ENCODE results near the gene MB.
"Not testable (repeated sequence)": the region's sequence is repeated elsewhere in the genome, so short reads cannot be mapped to it uniquely, and the experiment has no call there.

The MB gene

GRCh38 chr22:35629406-35630216, 12.5 kb upstream of the MB start:
- H3K36me3 ChIP-seq (replicated peaks): no peaks in the 10 kb centered on the region
- no peak for TF ChIP-seq CTCF (IDR thresholded peaks at IDR 0.05; ENCODE audit: low read depth, low read length, missing control alignments)
- peak overlapping the region; percentile 93 for H3K27ac ChIP-seq
- H3K27me3 ChIP-seq (replicated peaks): no peaks in the 10 kb centered on the region
- in situ Hi-C loops (cut with HindIII; ENCODE audit: low pct_ligation_motif_present, low sequenced_read_pairs): no loop called here
- DNase-seq: peak; percentile 97
- no peak overlapping the region for H3K4me3 ChIP-seq (ENCODE audit: low read depth, low read length)

- in situ Hi-C loops (cut with HindIII; ENCODE audit: low pct_ligation_motif_present, low sequenced_read_pairs): no loop called here
- no peak for TF ChIP-seq CTCF (IDR thresholded peaks at IDR 0.05; ENCODE audit: low read depth, low read length, missing control alignments)
- no peak for DNase-seq
- Histone ChIP-seq H3K36me3 (replicated peaks) (no peaks in the 10 kb centered on the region), H3K27ac (peak overlapping the region; percentile 93), H3K27me3 (replicated peaks) (no peaks in the 10 kb centered on the region), H3K4me3 (ENCODE audit: low read depth, low read length) (no peak overlapping the region)
Observed at GRCh38 chr22:35628732-35629131, 11.6 kb upstream of the MB start.

- H3K4me3 ChIP-seq (ENCODE audit: low read depth, low read length): peak overlapping the region; percentile 70
- in situ Hi-C loops (cut with HindIII; ENCODE audit: low pct_ligation_motif_present, low sequenced_read_pairs): no loop called here
- peak overlapping the region; percentile 65 for H3K27ac ChIP-seq
- peak; percentile 85 for DNase-seq
- no peaks in the 10 kb centered on the region for H3K27me3 ChIP-seq (replicated peaks)
- TF ChIP-seq CTCF (IDR thresholded peaks at IDR 0.05; ENCODE audit: low read depth, low read length, missing control alignments): peak; percentile 75
- H3K36me3 ChIP-seq (replicated peaks): no peaks in the 10 kb centered on the region
Observed at GRCh38 chr22:35627267-35628041, 10.3 kb upstream of the MB start.

GRCh38 chr22:35625763-35626432, 8.8 kb upstream of the MB start:
- Histone ChIP-seq H3K27ac (no peak overlapping the region), H3K27me3 (replicated peaks) (no peaks in the 10 kb centered on the region), H3K4me3 (ENCODE audit: low read depth, low read length) (no peak overlapping the region), H3K36me3 (replicated peaks) (no peaks in the 10 kb centered on the region)
- in situ Hi-C loops (cut with HindIII; ENCODE audit: low pct_ligation_motif_present, low sequenced_read_pairs): no loop called here
- DNase-seq: no peak
- no peak for TF ChIP-seq CTCF (IDR thresholded peaks at IDR 0.05; ENCODE audit: low read depth, low read length, missing control alignments)

GRCh38 chr22:35624547-35624946, 7.4 kb upstream of the MB start:
- Histone ChIP-seq H3K4me3 (ENCODE audit: low read depth, low read length) (no peak overlapping the region), H3K27ac (no peak overlapping the region), H3K36me3 (replicated peaks) (no peaks in the 10 kb centered on the region), H3K27me3 (replicated peaks) (no peaks in the 10 kb centered on the region)
- no peak for DNase-seq
- in situ Hi-C loops (cut with HindIII; ENCODE audit: low pct_ligation_motif_present, low sequenced_read_pairs): no loop called here
- no peak for TF ChIP-seq CTCF (IDR thresholded peaks at IDR 0.05; ENCODE audit: low read depth, low read length, missing control alignments)

GRCh38 chr22:35623885-35624284, 6.8 kb upstream of the MB start:
- in situ Hi-C loops (cut with HindIII; ENCODE audit: low pct_ligation_motif_present, low sequenced_read_pairs); H3K27ac ChIP-seq; H3K27me3 ChIP-seq (replicated peaks); H3K4me3 ChIP-seq (ENCODE audit: low read depth, low read length); H3K36me3 ChIP-seq (replicated peaks); DNase-seq: not testable (repeated sequence)
